NCI-H1436 treated with DMSO at 0.1 percent for 48 hours (cell line): ENCODE measurements around the gene TSR3.
"Not testable (repeated sequence)": the region's sequence is repeated elsewhere in the genome, so short reads cannot be mapped to it uniquely, and the experiment has no call there.

Experiments used
- DNase-seq: peaks from one replicate; lab custom pipeline; 2025; lab: John Stamatoyannopoulos, UW

TSR3 gene

DNA sequence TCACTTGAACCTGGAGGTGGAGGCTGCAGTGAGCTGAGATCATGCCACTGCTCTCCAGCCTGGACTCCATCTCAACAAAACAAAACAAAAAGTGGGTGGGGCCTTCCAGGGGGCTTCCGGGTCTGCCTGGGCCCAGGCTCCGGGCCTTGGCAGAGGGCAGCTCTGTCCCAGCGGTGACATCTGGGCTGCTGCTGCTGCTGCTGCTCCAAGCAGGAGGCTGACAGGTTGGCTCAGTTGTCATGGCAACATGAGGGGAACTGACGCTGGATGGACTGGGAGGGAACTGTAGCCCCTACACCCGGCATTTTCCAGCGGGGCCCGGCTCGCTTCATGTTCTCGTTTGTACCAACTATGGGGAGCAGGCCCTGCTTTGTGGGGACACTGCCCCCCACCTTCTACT lies 14.2 kb downstream of the TSR3 start:
- no peak for DNase-seq

DNA sequence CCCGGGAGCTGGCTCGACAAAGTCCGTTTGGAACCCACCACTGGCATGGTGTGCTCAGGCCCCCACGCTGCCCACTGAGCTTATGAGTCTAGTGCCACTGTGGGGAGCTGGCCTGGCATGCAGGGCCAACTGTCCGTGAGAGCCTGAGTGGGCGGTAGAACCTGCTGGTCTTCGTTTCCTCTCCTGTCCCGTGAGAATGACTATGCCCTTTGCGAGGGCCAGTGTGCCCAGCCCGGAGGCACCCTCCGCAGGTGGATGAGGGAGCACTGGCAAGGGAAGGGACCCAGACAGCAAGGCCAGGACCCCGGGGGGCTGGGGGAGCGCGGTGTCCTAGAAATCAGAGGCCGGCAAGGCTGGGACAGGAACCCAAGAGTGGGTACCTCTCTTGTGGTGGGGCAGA lies 15.1 kb downstream of the TSR3 start:
- DNase-seq, result no peak

DNA sequence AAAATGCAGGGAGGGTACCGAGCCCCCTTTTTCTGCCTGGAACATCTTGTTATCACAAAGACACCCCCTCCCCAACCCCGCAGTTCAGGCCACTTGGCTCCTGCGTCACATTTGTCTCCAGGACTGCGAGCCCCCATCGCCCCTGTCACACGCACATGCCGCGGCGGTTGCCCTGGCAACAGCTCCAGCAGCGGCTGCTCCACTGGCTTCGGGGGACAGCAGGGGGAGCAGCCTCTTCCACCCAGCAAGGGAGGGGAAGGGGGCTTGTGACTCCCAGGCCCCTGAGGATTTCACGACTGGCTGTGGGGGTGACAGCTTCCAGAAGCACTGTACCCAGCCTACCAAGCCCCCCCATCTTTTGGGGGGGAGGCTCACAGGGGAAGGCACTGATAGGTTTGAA lies 15.7 kb downstream of the TSR3 start:
- no peak for DNase-seq

DNA sequence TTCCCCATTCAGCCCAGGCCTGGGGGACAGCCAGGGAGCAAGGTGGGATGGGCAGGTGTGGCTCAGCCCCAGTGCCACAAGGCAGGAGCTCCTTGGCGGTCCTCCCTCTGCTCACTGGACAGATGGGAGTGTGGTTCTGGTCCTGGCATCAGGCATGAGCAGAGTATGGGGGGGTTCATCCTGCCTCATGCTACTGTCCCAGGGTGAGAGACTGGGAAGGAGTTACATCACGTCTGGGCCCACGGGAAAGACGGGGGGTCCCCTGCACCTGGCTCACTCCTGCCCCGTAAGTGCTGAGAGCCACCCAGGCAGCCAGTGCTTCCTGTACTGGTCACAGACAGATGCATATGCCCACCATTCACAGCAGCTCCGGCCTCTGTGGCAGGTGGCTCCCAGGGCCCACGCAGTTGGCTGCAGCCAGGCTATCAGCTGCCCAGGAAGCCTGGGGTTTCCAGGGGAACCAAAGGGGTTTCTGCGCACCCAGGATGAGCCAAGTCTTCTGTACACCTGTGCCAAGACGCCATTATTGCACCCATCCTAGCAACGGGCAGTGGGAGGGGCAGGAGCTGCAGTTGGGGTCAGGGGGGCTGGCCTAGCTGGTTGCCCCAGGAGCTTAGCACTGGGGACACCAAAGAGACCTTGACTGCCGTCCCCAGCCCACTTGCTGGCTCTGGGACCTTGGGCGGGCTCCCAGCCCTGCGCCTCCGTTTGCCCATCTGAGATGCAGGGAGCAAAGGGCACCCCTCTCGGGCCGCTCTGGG lies 16.3 kb downstream of the TSR3 start:
- no peak for DNase-seq

DNA sequence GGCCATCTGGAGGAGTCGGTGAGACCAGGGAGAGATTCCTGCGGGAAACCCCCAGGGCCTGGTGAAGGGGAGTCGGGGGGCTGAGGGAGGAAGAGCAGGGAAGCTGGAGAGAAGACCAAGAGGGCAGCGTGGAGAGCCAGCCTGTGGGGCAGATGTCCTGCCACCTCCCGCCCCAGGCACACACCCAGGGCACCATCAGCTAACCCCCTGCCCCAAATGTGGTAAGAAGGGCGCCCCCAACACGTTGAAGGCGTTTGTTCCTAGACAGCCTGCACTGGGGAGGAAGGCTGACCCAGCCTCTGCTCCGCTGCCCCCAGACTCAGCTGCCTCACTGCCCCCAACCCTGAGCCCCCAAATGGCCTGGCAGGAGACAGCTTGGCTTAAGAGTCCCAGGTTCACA lies 16.9 kb downstream of the TSR3 start:
- no peak for DNase-seq

DNA sequence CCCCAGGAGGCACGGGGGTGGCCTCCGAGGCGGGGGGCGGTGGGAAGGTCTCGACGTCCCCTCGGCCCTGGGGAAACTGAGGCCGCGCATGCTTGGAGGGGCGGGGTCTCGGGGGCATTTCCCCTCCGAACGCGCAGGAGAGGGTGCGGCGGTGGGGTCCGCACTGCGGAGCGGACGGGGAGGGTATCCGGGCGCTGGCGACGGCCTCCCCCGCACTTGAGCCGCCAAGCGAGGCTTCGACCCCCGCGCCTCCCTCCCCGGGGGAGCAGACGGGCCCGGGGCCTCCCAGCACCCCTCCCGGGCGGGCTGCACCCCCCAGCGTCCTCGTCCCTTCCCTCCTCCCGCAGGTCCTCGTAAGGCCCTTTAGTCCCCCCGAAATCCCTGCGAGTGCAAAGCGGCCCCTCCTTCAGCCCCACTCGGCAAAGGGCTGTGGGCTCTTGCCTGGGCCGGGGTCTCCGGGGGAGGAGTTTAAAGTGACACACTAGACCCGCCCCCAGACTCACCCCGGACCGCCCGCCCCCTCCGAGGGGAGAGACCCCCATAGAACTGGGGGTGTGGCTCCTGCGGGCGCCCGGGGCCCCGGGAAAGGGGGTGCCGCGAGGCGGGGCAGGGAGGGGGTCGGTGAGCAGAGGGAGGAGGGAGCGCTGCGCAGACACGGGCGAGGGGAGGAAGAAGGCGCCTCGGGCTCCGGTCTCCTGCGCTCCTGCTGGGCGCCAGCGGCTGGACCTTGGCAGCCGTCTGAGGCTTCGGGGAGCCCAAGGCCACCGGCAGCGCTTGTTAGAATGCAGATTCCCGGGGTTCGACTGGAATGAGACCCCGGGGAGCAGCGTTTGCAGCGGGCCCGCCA lies 17.6 kb downstream of the TSR3 start:
- no peak for DNase-seq

DNA sequence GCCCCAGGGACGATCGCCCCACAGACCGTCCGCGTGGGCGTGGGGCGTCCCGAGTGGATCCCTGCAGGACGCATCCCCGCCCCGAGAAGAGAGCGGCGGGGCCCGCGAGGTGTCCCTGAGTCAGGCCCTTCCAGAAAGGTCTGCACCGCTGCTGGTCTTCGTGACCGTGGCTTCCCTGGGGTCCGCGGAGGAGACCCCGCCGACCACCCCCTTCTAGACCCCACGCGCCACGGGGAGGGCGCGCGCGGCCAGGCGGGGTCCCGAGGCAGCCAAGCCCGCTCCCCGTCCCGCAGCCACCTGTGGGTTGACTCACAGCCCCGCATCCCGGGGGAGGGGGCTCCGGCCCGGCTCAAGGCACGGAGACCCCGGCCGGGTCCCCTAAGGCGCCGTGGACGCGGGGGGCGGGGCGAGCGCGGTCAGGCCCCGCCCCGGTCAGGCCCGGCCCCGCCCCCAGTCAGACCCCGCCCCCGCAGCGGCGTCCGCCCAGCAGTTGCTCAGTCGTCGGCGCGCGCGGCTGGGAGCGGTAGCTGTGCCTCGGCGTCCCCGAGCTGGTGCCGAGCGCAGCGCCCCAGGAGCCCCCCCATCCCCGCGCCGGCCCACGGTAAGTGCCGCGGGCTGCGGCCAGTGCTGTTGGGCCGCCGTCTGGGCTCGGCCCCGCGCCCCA lies 18.4 kb downstream of the TSR3 start, which contains the start of gene BAIAP3:
Gene BAIAP3, plus strand, starts transcription at position 497 of the 664 bp plus-strand sequence. CDS start 4,905 bp downstream, outside the sequence.
- DNase-seq, result no peak

DNA sequence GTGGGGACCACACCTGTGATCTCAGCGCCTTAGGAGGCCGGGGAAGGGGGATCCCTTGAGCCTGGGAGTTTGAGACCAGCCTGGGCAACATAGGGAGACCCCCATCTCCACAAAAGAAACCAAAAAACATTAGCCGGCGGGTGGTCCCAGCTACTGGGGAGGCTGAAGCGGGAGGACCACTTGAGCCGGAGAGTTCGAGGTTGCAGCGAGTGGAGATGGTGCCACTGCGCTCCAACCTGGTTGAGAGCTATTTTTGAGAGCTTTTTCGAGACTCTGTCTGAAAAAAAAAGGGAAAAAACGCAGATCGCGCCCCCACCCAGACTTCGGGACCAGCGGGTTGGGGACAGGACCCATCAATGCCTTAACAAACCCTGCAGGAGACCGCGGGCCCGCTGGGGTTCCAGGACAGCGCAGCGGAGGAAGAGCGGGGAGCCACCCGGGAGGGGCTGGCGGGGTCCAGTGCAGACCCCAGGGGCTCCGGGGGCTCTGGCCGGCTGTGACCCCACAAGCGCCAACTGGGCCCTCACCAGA lies 19.0 kb downstream of the TSR3 start:
- no peak for DNase-seq

DNA sequence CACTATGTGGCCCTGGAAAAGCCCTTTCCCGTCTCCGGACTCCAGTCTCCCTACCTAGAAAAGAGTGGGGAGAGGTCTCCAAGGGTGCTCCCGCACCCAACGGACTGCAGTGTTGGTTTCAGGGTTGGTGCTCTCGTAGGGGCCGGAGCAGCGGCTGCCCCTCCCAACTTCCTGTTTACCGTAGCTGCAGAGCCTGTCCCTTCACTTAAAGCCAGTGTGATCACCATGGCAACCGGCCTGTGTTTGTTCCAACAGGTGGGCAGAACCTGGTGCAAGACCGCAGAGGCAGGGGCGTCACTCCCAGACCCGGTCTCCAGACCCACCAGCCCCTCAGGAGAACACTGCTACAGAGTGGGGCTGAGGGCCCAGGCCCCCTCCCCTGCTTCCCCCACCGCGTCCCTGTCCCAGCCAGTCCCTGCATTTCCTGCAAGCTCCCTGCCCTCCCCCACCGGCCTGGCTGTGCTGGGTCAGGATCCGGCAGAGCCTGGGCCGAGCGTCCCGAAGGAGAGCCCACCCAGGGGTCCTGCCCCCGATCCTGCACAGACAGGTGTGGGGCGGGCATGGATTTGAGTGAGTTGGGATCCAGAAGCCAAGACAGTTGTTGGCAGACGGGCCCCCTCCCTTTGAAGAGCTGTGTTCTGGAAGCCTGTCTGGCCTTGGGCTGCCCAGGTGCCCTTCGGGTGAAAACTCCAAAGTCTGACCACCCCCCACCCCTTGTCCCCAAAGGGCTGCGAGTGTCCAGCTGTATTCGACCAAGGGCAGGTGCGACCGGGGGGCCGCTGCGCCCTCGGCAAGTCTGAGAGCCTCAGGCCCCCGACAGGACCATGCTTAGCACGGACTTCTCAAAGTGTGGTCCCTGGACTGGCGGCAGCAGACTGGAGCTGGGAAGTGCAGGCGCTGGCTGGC lies 19.7 kb downstream of the TSR3 start:
- no peak for DNase-seq

DNA sequence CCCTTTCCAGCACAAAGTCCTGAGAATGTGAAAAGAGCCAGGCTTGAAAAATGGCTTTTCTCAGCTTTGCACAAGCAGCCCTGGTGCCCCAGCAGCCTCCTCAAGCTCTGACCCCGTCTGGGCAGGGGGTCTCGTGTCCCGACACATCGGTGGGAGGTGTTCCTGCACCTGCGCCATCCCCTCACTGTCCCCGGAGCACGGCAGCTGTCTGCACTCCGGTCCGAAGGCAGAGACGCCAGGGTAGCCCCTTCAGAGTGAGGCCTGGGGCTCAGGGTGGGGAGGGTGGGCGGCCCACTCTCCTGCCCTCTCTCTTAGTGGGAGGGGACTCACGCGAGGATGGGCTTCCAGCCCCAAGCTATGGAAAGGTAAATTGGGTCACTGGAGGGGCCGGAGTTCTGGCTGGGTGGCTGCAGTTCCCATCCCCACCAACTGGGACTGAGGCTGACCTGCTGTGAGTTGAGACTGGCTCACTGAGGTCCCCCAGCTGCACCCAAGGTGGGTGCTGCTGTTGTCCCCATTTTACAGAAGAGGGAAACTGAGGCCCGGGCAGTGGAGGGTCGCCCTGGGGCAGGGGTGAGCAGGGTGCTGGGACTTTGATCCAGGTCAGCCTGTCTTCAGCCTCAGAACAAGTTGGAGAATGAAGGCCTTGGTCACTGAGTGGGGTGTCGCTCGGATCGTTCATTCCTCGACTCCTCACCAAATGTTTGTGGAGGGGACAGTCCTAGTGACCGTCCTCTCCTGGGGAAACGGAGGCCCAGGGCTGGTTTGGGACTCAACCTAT lies 20.6 kb downstream of the TSR3 start:
- no peak for DNase-seq

DNA sequence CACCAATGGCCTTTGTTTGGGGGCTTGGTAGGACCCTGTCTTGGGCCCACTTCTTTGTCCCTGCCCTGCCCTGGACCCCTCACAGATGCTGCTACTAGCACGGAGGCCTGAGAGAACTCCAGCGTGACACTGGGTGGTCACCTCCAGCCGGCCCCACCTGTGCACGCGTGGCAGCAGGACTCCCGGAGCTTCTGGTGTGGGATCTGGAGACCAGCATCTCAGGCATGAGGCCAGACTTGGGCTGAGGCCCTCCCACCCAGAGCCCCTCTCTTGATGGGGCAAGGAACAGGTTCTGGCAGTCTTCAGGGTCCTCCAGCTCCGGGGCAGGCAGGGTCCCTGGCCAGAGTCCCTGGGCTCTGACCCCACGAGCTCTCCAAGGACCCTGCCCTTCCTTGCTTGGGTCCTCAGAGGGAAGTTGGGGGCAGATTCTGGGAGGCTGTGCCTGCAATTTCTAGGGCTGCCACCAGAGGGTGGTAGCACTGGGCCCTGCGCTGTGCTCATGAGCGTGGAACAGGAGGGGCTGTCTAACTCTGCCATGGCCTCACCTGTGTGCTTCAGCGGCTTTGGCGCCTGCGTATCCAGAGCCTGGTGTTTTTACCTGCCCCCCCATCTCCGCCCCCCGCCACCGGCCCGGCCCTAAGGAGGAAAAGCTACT lies 21.3 kb downstream of the TSR3 start:
- DNase-seq, result no peak

DNA sequence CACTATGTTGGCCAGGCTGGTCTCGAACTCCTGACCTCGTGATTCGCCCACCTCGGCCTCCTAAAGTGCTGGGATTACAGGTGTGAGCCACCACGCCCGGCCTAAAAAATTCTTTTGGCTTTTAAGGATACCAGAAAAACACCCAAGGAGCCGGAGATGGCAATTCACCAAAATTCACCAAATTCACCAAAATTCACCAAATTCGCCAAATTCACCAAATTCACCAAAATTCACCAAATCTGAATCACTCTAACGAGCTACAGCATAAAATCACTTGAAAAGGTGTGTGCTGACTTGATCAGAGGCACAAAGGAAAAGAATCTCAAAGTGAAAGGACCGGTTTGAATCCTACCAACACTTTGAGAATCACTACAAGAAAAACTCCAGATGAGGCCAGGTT lies 22.7 kb downstream of the TSR3 start:
- not testable (repeated sequence) for DNase-seq

DNA sequence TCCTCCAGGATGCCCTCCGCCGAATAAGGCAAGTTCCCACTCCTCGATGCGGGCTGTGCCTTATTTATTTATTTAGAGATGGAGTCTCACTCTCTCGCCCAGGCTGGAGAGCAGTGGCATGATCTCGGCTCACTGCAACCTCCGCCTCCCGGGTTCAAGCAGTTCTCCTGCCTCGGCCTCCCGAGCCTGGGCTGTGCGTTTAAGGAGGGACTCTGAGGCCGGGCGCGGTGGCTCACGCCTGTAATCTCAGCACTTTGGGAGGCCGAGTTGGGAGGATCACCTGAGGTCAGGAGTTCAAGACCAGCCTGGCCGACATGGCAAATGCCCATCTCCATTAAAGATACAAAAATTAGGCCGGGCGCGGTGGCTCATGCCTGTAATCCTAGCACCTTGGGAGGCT lies 23.5 kb downstream of the TSR3 start:
- DNase-seq, result not testable (repeated sequence)

DNA sequence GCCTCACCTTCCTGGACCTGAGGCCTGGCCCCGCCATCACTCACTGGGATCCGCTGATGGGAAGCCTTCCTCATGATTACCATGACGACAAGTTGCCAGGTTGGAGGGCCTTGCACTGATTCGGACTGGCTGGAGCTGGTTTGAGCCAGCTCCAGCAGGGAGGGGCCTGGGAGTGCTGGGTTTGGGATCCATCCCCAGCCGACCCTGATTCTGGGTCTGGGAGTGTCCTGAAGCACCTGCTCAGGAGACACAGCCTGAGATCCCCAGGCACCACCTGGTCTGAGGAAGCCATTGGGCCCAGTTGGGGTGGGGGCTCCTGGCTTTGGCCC lies 24.1 kb downstream of the TSR3 start:
- DNase-seq, result no peak

DNA sequence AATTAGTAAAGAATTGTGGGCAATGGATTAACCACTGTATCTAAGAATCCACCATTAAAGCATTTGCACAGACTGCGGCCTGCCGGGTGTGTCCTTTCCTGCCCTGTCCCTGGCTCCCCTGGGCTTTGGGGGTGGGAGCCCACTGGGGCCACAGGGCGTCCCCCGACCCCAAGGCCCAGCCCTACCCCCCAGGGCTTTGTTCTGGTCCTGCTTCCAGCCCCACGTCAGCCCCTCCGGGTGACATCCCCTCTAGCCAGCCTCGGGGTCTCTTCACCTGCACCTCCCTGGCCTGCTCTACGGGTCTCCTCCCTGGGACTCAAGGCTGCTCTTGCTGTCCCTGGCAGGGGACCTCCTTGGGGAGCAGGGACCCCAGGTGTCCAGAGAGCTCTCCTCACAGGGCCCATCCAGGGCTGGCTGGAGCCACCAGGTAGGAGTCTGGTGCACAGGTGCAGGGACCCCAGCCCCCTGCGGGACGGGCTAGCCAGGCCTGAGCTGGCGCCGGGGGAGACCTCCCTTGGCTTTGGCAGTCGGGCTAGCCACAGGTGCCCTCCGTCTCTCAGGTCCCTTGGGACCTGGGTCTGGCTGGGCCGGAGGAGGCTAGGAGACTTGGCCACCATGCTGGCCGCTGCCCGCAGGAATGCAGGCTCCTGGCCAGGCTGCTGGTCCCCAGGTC lies 24.6 kb downstream of the TSR3 start:
- DNase-seq, result no peak

DNA sequence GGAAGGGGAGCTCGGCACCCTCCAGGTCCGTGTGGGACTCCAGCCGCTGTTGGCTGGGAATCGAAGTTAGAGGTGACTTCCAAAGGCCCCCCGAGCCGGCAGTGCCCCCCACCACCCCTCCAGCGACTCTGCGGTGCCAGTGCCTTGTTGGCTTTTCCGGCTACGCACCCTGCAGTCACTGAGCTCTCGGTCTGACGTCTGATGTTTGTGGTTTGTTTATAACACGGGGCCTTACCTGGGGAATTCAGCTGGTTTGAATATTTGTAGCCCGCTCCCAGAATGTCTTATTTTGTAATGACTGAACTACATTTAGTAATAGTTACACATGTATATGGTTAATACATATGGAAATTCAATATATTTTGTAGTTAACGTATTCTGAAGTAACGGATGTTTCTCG lies 25.3 kb downstream of the TSR3 start:
- no peak for DNase-seq

DNA sequence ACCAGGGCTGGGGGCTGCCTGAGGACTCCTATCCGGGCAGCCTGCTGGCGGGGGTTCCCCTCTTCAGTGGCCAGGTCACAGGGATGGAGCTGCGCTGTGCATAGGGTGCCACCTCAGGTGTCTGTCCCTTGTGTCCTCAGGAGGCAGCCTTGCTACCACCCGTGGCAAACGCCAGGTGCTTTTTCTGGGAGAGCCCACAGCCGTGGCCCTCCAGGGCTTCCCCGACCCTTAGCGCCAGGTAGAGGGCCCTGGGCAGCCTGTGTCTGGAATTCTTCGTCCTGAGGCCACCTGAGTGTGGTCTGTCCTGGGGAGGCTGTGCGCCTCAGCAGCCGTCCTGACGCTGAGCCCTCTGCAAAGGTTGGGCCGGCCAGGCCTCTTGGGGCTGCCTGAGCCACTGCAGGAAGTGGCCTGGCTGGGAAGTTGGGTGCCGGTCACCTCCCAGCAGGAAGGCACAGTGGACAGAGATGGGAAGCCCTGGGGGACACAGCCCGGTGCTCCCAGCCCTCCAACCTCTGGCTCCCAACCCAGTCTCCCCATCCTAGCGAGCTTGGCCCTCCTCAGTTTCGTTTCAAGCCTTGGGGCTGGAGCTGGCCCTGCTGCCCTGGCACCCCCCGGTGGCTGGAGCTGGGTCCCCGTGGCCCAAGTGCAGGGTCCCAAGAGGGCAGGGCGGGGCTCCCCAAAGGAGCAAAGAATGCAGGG lies 25.9 kb downstream of the TSR3 start:
- DNase-seq, result no peak

DNA sequence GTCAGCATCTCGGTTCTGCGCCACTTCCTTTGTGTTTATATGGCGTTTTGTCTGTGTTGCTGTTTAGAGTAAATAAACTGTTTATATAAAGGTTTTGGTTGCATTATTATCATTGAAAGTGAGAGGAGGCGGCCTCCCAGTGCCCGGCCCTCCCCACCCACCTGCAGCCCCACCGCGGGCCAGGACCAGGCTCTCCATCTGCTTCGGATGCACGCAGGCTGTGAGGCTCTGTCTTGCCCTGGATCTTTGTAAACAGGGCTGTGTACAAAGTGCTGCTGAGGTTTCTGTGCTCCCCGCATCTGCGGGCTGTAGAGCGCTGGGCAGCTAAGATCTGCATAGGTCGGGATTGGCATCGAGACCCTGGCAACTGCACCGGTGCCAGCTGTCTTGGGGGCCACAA lies 26.4 kb downstream of the TSR3 start:
- DNase-seq, result no peak

DNA sequence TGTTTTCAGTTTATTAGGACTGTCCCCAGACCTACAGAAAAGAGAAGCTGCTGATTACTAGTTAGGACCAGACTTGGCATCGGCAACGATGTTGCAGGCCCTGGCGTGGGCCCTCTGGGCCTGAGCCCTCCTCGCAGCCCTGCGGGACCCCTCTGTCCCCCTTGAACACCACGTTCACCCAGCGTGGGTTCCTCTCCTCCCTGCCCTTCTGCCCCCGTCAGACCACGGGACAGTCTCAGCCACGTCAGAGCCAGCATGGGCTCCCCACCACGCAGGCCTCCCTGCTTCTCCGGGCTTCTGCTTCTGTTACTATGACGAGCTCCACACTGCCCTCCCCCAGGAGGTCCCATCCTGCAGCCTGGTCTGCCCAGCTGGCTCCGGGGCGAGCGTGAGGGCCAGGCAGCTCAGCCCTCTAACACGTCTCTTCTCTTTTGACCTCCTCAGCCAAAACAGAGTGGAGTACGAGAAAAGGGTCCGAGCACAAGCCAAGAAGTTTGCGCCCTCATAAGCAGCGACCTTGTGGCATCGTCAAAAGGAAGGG lies 27.3 kb downstream of the TSR3 start:
- DNase-seq, result no peak
